AG20443 (cell line): ENCODE measurements around the gene RGS7BP.
"Not testable (repeated sequence)": the region's sequence is repeated elsewhere in the genome, so short reads cannot be mapped to it uniquely, and the experiment has no call there.

Source experiments
- DNase-seq: peaks from one replicate; pipeline ENCODE4 v3.0.0; 2012; ENCODE audit warnings: low spot score, mixed read lengths

Gene RGS7BP

GRCh38 chr5:64558641-64559040, 52.8 kb downstream of the RGS7BP start:
- DNase-seq: not testable (repeated sequence)

GRCh38 chr5:64566310-64566916, 60.6 kb downstream of the RGS7BP start:
- no peak for DNase-seq

- DNase-seq: no peak
These were observed 64.0 kb downstream of the RGS7BP start for GRCh38 chr5:64569858-64570257.

GRCh38 chr5:64570395-64570996, 64.7 kb downstream of the RGS7BP start:
- no peak for DNase-seq

- DNase-seq: no peak
These were observed 69.7 kb downstream of the RGS7BP start for GRCh38 chr5:64575561-64575960.

GRCh38 chr5:64576250-64576649, 70.4 kb downstream of the RGS7BP start:
- DNase-seq: no peak

- DNase-seq: no peak
These were observed 79.8 kb downstream of the RGS7BP start for GRCh38 chr5:64585646-64586045.

GRCh38 chr5:64587370-64587769, 81.6 kb downstream of the RGS7BP start:
- no peak for DNase-seq

- no peak for DNase-seq
These were observed 87.0 kb downstream of the RGS7BP start for GRCh38 chr5:64592730-64593341.

GRCh38 chr5:64594025-64594424, 88.2 kb downstream of the RGS7BP start:
- no peak for DNase-seq

- no peak for DNase-seq
These were observed 88.8 kb downstream of the RGS7BP start for GRCh38 chr5:64594601-64595000.

GRCh38 chr5:64595031-64595855, 89.4 kb downstream of the RGS7BP start:
- no peak for DNase-seq

- DNase-seq: no peak
These were observed 93.4 kb downstream of the RGS7BP start for GRCh38 chr5:64599226-64599625.

GRCh38 chr5:64603676-64604075, 97.9 kb downstream of the RGS7BP start:
- no peak for DNase-seq

- DNase-seq: no peak
These were observed 101.1 kb downstream of the RGS7BP start for GRCh38 chr5:64606926-64607325.

GRCh38 chr5:64612344-64612961, 106.6 kb downstream of the RGS7BP start:
- DNase-seq: peak; percentile 73

GRCh38 chr5:64615895-64616294, 110.1 kb downstream of the RGS7BP start:
- DNase-seq: no peak

GRCh38 chr5:64619609-64620008, 113.8 kb downstream of the RGS7BP start:
- DNase-seq: no peak

GRCh38 chr5:64622991-64623390, 117.2 kb downstream of the RGS7BP start:
- DNase-seq: no peak

GRCh38 chr5:64625678-64626077, 119.9 kb downstream of the RGS7BP start:
- no peak for DNase-seq

GRCh38 chr5:64628901-64629300, 123.1 kb downstream of the RGS7BP start:
- no peak for DNase-seq

- no peak for DNase-seq
These were observed 124.0 kb downstream of the RGS7BP start for GRCh38 chr5:64629841-64630240.
